GM12872 (cell line): ENCODE measurements around the gene B4GALT2.

Experiments used
- CTCF ChIP-seq: IDR thresholded peaks from 3 replicates; pipeline ENCODE4 v1.5.1; 2011; ENCODE audit warnings: low read depth, mild to moderate bottlenecking, low read length, moderate library complexity; ENCODE audit not compliant: insufficient read depth

Gene B4GALT2

GRCh38 chr1:43996733-43997115 is 17.7 kb downstream of the B4GALT2 start:
- TF ChIP-seq CTCF = no peak

GRCh38 chr1:43997295-43997999 is 18.4 kb downstream of the B4GALT2 start:
- no peak for TF ChIP-seq CTCF

GRCh38 chr1:43998000-43998378 is 19.0 kb downstream of the B4GALT2 start:
- TF ChIP-seq CTCF = no peak

- no peak for TF ChIP-seq CTCF
Measured at GRCh38 chr1:43999455-43999854, 20.4 kb downstream of the B4GALT2 start.

DNA sequence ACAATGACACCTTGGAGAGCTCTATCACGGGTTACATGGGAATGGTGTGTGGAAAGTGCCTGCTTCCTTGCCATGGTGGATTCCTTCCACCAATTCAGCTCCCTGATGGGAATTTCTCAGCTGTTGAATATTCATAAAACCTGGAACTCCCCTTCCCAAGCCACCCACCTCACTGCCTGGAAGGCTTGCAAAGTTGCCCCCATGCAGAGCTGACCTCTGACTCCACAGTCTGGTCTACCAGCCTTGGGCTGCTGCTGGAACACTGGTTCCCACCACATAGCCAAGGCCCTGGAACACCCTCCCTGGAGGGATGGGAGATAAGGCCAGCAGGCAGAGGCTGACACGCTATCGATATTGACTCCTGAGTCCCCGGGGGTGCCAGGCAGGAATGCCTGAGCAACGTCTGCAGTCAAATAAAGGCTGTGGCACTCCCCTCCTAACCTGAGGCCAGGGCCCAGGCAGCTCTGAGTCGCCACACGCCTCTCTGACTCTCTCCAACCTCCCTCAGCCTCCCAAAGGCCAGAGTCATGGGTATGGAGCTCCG is 21.2 kb downstream of the B4GALT2 start:
- no peak for TF ChIP-seq CTCF

DNA sequence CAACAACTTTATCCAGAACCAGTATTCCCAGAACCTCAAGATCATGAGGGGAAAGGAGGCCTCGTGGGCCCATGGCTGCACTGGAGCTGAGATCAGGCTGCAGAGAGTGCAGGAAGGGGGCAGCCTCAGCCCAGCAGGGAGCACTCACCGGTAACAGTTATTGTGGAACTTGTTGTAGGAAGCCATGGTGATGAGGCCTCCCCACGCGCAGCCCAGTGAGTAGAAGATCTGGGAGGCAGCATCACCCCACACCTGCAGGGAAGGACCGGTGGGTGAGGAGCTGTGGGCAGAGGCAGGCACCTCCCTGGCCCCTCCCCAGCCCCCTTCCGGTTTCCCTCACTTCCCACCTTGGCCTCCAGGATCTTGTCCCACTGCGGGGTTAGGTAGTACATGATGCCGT is 23.2 kb downstream of the B4GALT2 start:
- TF ChIP-seq CTCF = no peak

- peak; percentile 36; the same call in 2 of the 3 replicates for TF ChIP-seq CTCF
Measured at GRCh38 chr1:44002606-44003157, 23.7 kb downstream of the B4GALT2 start.
